Measurements from ENCODE around the gene TBC1D19. TPM values are rescaled to one million over a fixed set of nuclear protein-coding genes. Genes with fewer than 3 reads are reported as not detected.
"Not testable (repeated sequence)": the region's sequence is repeated elsewhere in the genome, so short reads cannot be mapped to it uniquely, and the experiment has no call there.

The TBC1D19 gene
- total and polyA plus RNA-seq, 9 of the 15 experiments (the other 6 are each of a cell fraction or from before 2014, with no cell fraction given): 0.73 to 5.6 (median 3.7) TPM

DNA sequence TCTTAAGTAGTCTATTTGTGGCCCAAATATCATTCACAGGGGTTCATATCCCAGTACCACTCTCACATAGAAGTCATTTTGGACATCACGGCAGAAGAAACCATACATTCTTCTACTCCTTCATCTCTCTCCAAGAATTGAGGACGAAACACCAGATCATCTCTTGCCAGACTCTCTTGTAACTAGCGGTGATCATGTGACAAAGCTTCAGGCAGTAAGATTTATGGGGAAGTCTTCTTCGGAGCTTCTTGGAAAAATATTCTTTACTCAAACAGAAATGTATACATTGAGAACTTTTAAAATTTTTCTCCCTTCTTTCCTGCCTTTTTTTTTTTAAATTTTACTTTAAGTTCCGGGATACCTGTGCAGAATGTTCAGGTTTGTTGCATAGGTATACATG, 4.7 kb upstream of the TBC1D19 start (continued):
- TF ChIP-seq, protein P1, sequence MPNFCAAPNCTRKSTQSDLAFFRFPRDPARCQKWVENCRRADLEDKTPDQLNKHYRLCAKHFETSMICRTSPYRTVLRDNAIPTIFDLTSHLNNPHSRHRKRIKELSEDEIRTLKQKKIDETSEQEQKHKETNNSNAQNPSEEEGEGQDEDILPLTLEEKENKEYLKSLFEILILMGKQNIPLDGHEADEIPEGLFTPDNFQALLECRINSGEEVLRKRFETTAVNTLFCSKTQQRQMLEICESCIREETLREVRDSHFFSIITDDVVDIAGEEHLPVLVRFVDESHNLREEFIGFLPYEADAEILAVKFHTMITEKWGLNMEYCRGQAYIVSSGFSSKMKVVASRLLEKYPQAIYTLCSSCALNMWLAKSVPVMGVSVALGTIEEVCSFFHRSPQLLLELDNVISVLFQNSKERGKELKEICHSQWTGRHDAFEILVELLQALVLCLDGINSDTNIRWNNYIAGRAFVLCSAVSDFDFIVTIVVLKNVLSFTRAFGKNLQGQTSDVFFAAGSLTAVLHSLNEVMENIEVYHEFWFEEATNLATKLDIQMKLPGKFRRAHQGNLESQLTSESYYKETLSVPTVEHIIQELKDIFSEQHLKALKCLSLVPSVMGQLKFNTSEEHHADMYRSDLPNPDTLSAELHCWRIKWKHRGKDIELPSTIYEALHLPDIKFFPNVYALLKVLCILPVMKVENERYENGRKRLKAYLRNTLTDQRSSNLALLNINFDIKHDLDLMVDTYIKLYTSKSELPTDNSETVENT (CRISPR knock-in tag; IDR thresholded peaks at IDR 0.05): no peak
- TF ChIP-seq ZBTB8A (IDR thresholded peaks at IDR 0.05; ENCODE audit: partially characterized antibody): no peak
- no peak for TF ChIP-seq ZNF143 (CRISPR knock-in tag; IDR thresholded peaks at IDR 0.05)
- no peak for TF ChIP-seq PHF21A (IDR thresholded peaks at IDR 0.05; ENCODE audit: borderline replicate concordance, low read depth)
- no peak for TF ChIP-seq RBM39 (optimal IDR thresholded peaks at IDR 0.05; ENCODE audit: low read depth, low read length)
- no peak for TF ChIP-seq ZFPM2 (CRISPR knock-in tag; IDR thresholded peaks at IDR 0.05)
- no peak for TF ChIP-seq HIVEP1 (CRISPR knock-in tag; IDR thresholded peaks at IDR 0.05)
- no peak for TF ChIP-seq SPI1 (IDR thresholded peaks at IDR 0.05; ENCODE audit: borderline replicate concordance, low read depth, low read length)
- TF ChIP-seq TARDBP (IDR thresholded peaks at IDR 0.05): no peak
- TF ChIP-seq POU5F1 (IDR thresholded peaks at IDR 0.05; ENCODE audit: borderline replicate concordance, low read depth, low read length, partially characterized antibody): no peak

DNA sequence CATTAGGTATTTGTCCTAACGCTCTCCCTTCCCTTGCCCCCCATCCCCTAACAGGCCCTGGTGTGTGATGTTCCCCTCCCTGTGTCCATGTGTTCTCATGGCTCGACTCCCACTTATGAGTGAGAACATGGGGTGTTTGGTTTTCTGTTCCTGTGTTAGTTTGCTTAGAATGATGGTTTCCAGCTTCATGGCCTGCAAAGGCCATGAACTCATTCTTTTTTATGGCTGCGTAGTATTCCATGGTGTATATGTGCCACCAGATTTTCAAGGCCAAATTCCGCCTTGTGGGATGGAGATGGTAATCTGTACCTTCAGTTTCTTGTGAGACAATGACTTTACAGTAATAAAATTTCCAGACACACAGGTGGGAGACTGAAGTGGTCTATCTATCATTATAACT, 2.5 kb upstream of the TBC1D19 start:
- H3K27me3 ChIP-seq (ENCODE audit: control insufficient read depth in 2 of 2, insufficient read depth in 2 of 2, low read length in 2 of 2); H3K9me1 ChIP-seq (ENCODE audit: control insufficient read depth, insufficient read depth, low read length); ATAC-seq; H3K4me3 ChIP-seq; H2AFZ ChIP-seq (ENCODE audit: low read depth, low read length); H3K9ac ChIP-seq (ENCODE audit: insufficient read depth in 1 of 2, low read depth in 2 of 2, low read length in 2 of 2); DNase-seq (ENCODE audit: extremely low read depth in 1 of 4, low spot score in 3 of 4); H3K4me1 ChIP-seq (replicated peaks in 1 of 2; ENCODE audit: control insufficient read depth in 2 of 2, insufficient read depth in 2 of 2, low read length in 2 of 2); H3K9me3 ChIP-seq (replicated peaks; ENCODE audit: control insufficient read depth, insufficient read depth, low read depth, low read length); POLR2A ChIA-PET; H3K4me2 ChIP-seq (ENCODE audit: insufficient read depth, low read length); in situ Hi-C loops (cut with MboI); FAIRE-seq; BruUV-seq (replicated peaks); H3K36me3 ChIP-seq (ENCODE audit: control insufficient read depth, insufficient read depth, low read length); H3K27ac ChIP-seq (ENCODE audit: extremely low read depth, low read depth, low read length); CTCF ChIA-PET (ENCODE audit: low intra/inter-chr PET ratio); H4K20me1 ChIP-seq (replicated peaks; ENCODE audit: control insufficient read depth, insufficient read depth, low read length): not testable (repeated sequence)
- H3K79me2 ChIP-seq (ENCODE audit: control insufficient read depth, insufficient read depth, low read length): peaks cover 10% of the 10 kb centered on the region; the same call in 2 of the 3 replicates
- intact Hi-C loops (cut with micrococcal nuclease): loop anchor here (5.0 kb wide), 1 partner anchor 281 kb away; the partner anchor contains the start of gene STIM2
- 27% methylated on average over 4 of the region's 4 CpGs for WGBS (ENCODE audit: insufficient coverage, low coverage, missing lambda C conversion rate)
- peak; percentile 63 for TF ChIP-seq ZNF146 (CRISPR knock-in tag; IDR thresholded peaks at IDR 0.05; ENCODE audit: unreplicated experiment)
